H9 (cell line): Measurements from ENCODE around the gene DTX2. TPM values are rescaled to one million over a fixed set of nuclear protein-coding genes. Genes with fewer than 3 reads are reported as not detected.
A peak's percentile ranks its signal among the peaks of the same experiment; 100 is the strongest.
"Not testable (repeated sequence)": the region's sequence is repeated elsewhere in the genome, so short reads cannot be mapped to it uniquely, and the experiment has no call there.

Experiments
- DNase-seq: peaks from one replicate; pipeline ENCODE4 v3.0.0-alpha.2; 2017
- H2AFZ ChIP-seq: one replicate; pipeline ENCODE4 v1.6.1; 2013; ENCODE audit warnings: mild to moderate bottlenecking, low read length, control low read depth, moderate library complexity
- H2AK5ac ChIP-seq: 2 replicates; pipeline ENCODE4 v1.6.1; 2013; ENCODE audit warnings: low read length, control low read depth, mixed read lengths; ENCODE audit not compliant: insufficient read length
- H2BK120ac ChIP-seq: one replicate; pipeline ENCODE4 v1.6.1; 2013; ENCODE audit warnings: low read depth, mild to moderate bottlenecking, low read length, control low read depth, inconsistent platforms; ENCODE audit not compliant: poor library complexity, severe bottlenecking
- H2BK12ac ChIP-seq: 2 replicates; pipeline ENCODE4 v1.6.1; 2013; ENCODE audit warnings: low read length, control low read depth, mixed read lengths, low read depth; ENCODE audit not compliant: insufficient read length
- H2BK15ac ChIP-seq: 2 replicates; pipeline ENCODE4 v1.6.1; 2013; ENCODE audit warnings: low read depth, low read length, control low read depth
- H2BK20ac ChIP-seq: one replicate; pipeline ENCODE4 v1.6.1; 2013; ENCODE audit warnings: low read depth, mild to moderate bottlenecking, low read length, control low read depth, inconsistent platforms; ENCODE audit not compliant: poor library complexity, severe bottlenecking
- H2BK5ac ChIP-seq: 2 replicates; pipeline ENCODE4 v1.6.1; 2013; ENCODE audit warnings: low read length, control low read depth, mixed read lengths; ENCODE audit not compliant: insufficient read length
- H3K14ac ChIP-seq: 2 replicates; pipeline ENCODE4 v1.6.1; 2013; ENCODE audit warnings: low read length, control low read depth; ENCODE audit not compliant: insufficient read depth
- H3K18ac ChIP-seq: 2 replicates; pipeline ENCODE4 v1.6.1; 2013; ENCODE audit warnings: low read depth, mild to moderate bottlenecking, mixed read lengths, low read length, control low read depth; ENCODE audit not compliant: insufficient read length
- H3K23ac ChIP-seq: 2 replicates; pipeline ENCODE4 v1.6.1; 2013; ENCODE audit warnings: low read length, control low read depth, mixed read lengths, low read depth; ENCODE audit not compliant: insufficient read length
- H3K23me2 ChIP-seq: 2 replicates; pipeline ENCODE4 v1.6.1; 2013; ENCODE audit warnings: low read depth, mild to moderate bottlenecking, mixed read lengths, low read length, control low read depth; ENCODE audit not compliant: insufficient read length, poor library complexity, severe bottlenecking
- H3K27ac ChIP-seq: 2 replicates; pipeline ENCODE4 v1.5.1; 2013; ENCODE audit warnings: low read length, control low read depth, mixed read lengths, low read depth; ENCODE audit not compliant: insufficient read length
- H3K27me3 ChIP-seq: 2 replicates; pipeline ENCODE4 v1.6.1; 2013; ENCODE audit warnings: low read length, control low read depth, inconsistent platforms; ENCODE audit not compliant: insufficient read depth
- H3K4ac ChIP-seq: 2 replicates; pipeline ENCODE4 v1.6.1; 2013; ENCODE audit warnings: low read depth, mild to moderate bottlenecking, control low read depth, inconsistent platforms, low read length, moderate library complexity
- H3K4me1 ChIP-seq: 2 replicates; pipeline ENCODE4 v1.6.1; 2013; ENCODE audit warnings: low read length, control low read depth, inconsistent platforms; ENCODE audit not compliant: insufficient read depth
- H3K4me2 ChIP-seq: 2 replicates; pipeline ENCODE4 v1.6.1; 2013; ENCODE audit warnings: low read length, control low read depth, mixed read lengths; ENCODE audit not compliant: insufficient read length, insufficient read depth
- H3K56ac ChIP-seq: 2 replicates; pipeline ENCODE4 v1.6.1; 2013; ENCODE audit warnings: low read depth, mild to moderate bottlenecking, mixed read lengths, low read length, control low read depth; ENCODE audit not compliant: insufficient read length
- H3K79me1 ChIP-seq: 2 replicates; pipeline ENCODE4 v1.6.1; 2013; ENCODE audit warnings: low read depth, mild to moderate bottlenecking, moderate library complexity, low read length, control low read depth, inconsistent platforms; ENCODE audit not compliant: insufficient read depth, poor library complexity, severe bottlenecking
- H3K79me2 ChIP-seq: 2 replicates; pipeline ENCODE4 v1.6.1; 2013; ENCODE audit warnings: low read length, control low read depth, inconsistent platforms; ENCODE audit not compliant: insufficient read depth
- H3K9ac ChIP-seq: 2 replicates; pipeline ENCODE4 v1.6.1; 2013; ENCODE audit warnings: low read length, control low read depth, mixed read lengths; ENCODE audit not compliant: insufficient read length; ENCODE audit errors: extremely low read depth
- H3K9me3 ChIP-seq: one replicate; pipeline ENCODE4 v1.6.1; 2013; ENCODE audit warnings: low read depth, low read length, inconsistent platforms; ENCODE audit not compliant: control insufficient read depth
- H3T11ph ChIP-seq: one replicate; pipeline ENCODE4 v1.6.1; 2013; ENCODE audit warnings: mild to moderate bottlenecking, low read length, control low read depth, inconsistent platforms
- H4K20me1 ChIP-seq: one replicate; pipeline ENCODE4 v1.6.1; 2013; ENCODE audit not compliant: control insufficient read depth, insufficient read length, insufficient read depth
- H4K5ac ChIP-seq: 2 replicates; pipeline ENCODE4 v1.6.1; 2013; ENCODE audit warnings: low read depth, mild to moderate bottlenecking, mixed read lengths, low read length, control low read depth; ENCODE audit not compliant: insufficient read length
- H4K8ac ChIP-seq: replicated peaks from 2 replicates; pipeline ENCODE4 v1.6.1; 2013; ENCODE audit warnings: low read length, control low read depth, mixed read lengths, low read depth; ENCODE audit not compliant: insufficient read length
- H4K91ac ChIP-seq: 2 replicates; pipeline ENCODE4 v1.6.1; 2013; ENCODE audit warnings: low read depth, mild to moderate bottlenecking, moderate library complexity, mixed read lengths, low read length, control low read depth; ENCODE audit not compliant: insufficient read length
- H3K27ac Mint-ChIP-seq, 3 experiments: 2 replicates in 2 of 3; 3 replicates in 1 of 3; pipeline ENCODE4 v1.8.0; 2020 to 2021; ENCODE audit warnings: mixed read lengths in 3 of 3, mild to moderate bottlenecking in 1 of 3, moderate library complexity in 1 of 3
- H3K27me3 Mint-ChIP-seq: 2 replicates; pipeline ENCODE4 v1.8.0; 2021; ENCODE audit warnings: low read depth, mild to moderate bottlenecking, moderate library complexity, mixed read lengths
- H3K36me3 Mint-ChIP-seq, 3 experiments: 2 replicates in 2 of 3; 3 replicates in 1 of 3; pipeline ENCODE4 v1.8.0; 2020 to 2021; ENCODE audit warnings: low read depth in 3 of 3, mixed read lengths in 3 of 3; ENCODE audit not compliant: insufficient read depth in 1 of 3
- H3K4me1 Mint-ChIP-seq, 2 experiments: 2 replicates each; pipeline ENCODE4 v1.8.0; 2020; ENCODE audit warnings: mixed read lengths in 2 of 2
- H3K4me3 Mint-ChIP-seq, 2 experiments: 2 replicates in 1 of 2; 3 replicates in 1 of 2; pipeline ENCODE4 v1.8.0; 2020 to 2021; ENCODE audit warnings: mild to moderate bottlenecking in 2 of 2, mixed read lengths in 2 of 2, moderate library complexity in 1 of 2
- H3K9me3 Mint-ChIP-seq, 2 experiments: 2 replicates in 1 of 2; 3 replicates in 1 of 2; pipeline ENCODE4 v1.8.0; 2020; ENCODE audit warnings: mild to moderate bottlenecking in 2 of 2, mixed read lengths in 2 of 2, moderate library complexity in 1 of 2
- WGBS: extraction: QIAGEN DNeasy Blood & Tissue Kit; methylation state at CpG from one replicate; pipeline ENCODE4 v1.1.7; 2013; ENCODE audit warnings: missing lambda C conversion rate, low lambda C conversion rate, mixed read lengths; ENCODE audit not compliant: insufficient read length; ENCODE audit errors: extremely low coverage; 5-methylcytosine and 5-hydroxymethylcytosine counted together
- total RNA-seq: library from RNA; stranded (reverse); gene quantifications from 2 replicates; pipeline ENCODE4 v1.2.1, GENCODE V29; 2021

The DTX2 gene
- total RNA-seq, 1 experiment from 2014 or later, result 48.8 TPM

DNA sequence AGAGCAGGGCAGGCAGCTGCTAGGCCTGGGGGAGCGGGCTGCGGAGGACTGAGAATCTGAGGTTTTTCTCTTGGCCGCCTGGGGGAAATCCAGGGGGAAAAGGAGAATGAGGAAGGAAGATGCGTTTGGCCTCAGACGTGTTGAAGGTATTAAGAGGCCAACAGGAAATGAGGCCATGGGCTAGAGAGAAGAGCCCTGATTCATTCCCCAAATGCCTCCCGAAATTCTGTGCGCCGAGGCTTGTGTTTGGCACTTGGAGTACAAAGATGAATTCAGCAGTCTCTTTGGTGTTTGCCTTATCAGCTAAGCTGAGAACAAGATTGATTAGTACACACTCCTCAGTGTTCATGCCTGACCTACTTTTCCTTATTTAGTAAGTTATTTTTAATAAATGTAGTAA is 4.4 kb downstream of the DTX2 start:
- not testable (repeated sequence) for H3K56ac ChIP-seq, H3K23me2 ChIP-seq, H2AFZ ChIP-seq, H2BK15ac ChIP-seq, H2BK5ac ChIP-seq, H3K9ac ChIP-seq, H2AK5ac ChIP-seq, H3K14ac ChIP-seq, H3K23ac ChIP-seq, H4K5ac ChIP-seq, H3K4me2 ChIP-seq, H3K4me1 ChIP-seq, H3K36me3 Mint-ChIP-seq, H2BK120ac ChIP-seq, H2BK20ac ChIP-seq, DNase-seq, H3K27me3 ChIP-seq, H3K79me1 ChIP-seq, H4K91ac ChIP-seq, H2BK12ac ChIP-seq, H3K4me3 Mint-ChIP-seq, H4K20me1 ChIP-seq, H3K9me3 Mint-ChIP-seq, H3K27me3 Mint-ChIP-seq, H4K8ac ChIP-seq, H3K27ac ChIP-seq, H3K4me1 Mint-ChIP-seq, H3K18ac ChIP-seq, H3K4ac ChIP-seq, H3K9me3 ChIP-seq, H3T11ph ChIP-seq, H3K79me2 ChIP-seq, H3K27ac Mint-ChIP-seq
- WGBS, result no CpG with 5 or more reads among the region's 8 CpGs

GRCh38 chr7:76467743-76468404 is 6.4 kb downstream of the DTX2 start:
- not testable (repeated sequence) for H3K79me2 ChIP-seq, H3K4me2 ChIP-seq, H2BK5ac ChIP-seq, H3K4me1 Mint-ChIP-seq, H3T11ph ChIP-seq, H2BK20ac ChIP-seq, H4K20me1 ChIP-seq, H3K27ac ChIP-seq, H4K8ac ChIP-seq, H3K27me3 ChIP-seq, H3K18ac ChIP-seq, H3K27me3 Mint-ChIP-seq, H3K4me3 Mint-ChIP-seq, H3K56ac ChIP-seq, H3K27ac Mint-ChIP-seq, H3K79me1 ChIP-seq, H4K91ac ChIP-seq, H3K4ac ChIP-seq, H2BK120ac ChIP-seq, H3K9me3 Mint-ChIP-seq, H3K23me2 ChIP-seq, H3K36me3 Mint-ChIP-seq, H3K14ac ChIP-seq, H3K23ac ChIP-seq, H2AFZ ChIP-seq, H3K9me3 ChIP-seq, H2BK12ac ChIP-seq, H3K4me1 ChIP-seq, H4K5ac ChIP-seq, H2BK15ac ChIP-seq, H2AK5ac ChIP-seq, H3K9ac ChIP-seq
- no CpG with 5 or more reads among the region's 14 CpGs for WGBS
- DNase-seq, result peak; percentile 10
